Calu3 (cell line): ENCODE measurements around the gene SLC4A4. TPM values are rescaled to one million over a fixed set of nuclear protein-coding genes. Genes with fewer than 3 reads are reported as not detected.

Experiments used
- BruUV-seq: library from RNA; stranded (reverse); fragments of 400-500 nt; replicated peaks from 2 replicates; lab custom pipeline; 2021; lab: Mats Ljungman, UMichigan
- CTCF ChIA-PET: fragments of 300-600 bp; sonication (Branson Sonifier 250); formaldehyde crosslinking; loops from one replicate; lab custom pipeline; 2022; ENCODE audit warnings: antibody characterized with exemption; lab: Charles Lee
- DNase-seq: peaks from one replicate; pipeline ENCODE4 v3.0.0; 2022
- H3K27ac Mint-ChIP-seq: one replicate; pipeline ENCODE4 v1.8.0; 2022; ENCODE audit warnings: mixed read lengths; ENCODE audit not compliant: unreplicated experiment
- H3K27me3 Mint-ChIP-seq: one replicate; pipeline ENCODE4 v1.8.0; 2022; ENCODE audit warnings: mixed read lengths; ENCODE audit not compliant: unreplicated experiment
- H3K36me3 Mint-ChIP-seq: one replicate; pipeline ENCODE4 v1.8.0; 2022; ENCODE audit warnings: mild to moderate bottlenecking, moderate library complexity, mixed read lengths; ENCODE audit not compliant: insufficient read depth, unreplicated experiment
- H3K4me1 Mint-ChIP-seq: one replicate; pipeline ENCODE4 v1.8.0; 2022; ENCODE audit warnings: mild to moderate bottlenecking, low read depth, mixed read lengths; ENCODE audit not compliant: unreplicated experiment
- H3K4me3 Mint-ChIP-seq: one replicate; pipeline ENCODE4 v1.8.0; 2022; ENCODE audit warnings: mild to moderate bottlenecking, low read depth, moderate library complexity, mixed read lengths; ENCODE audit not compliant: unreplicated experiment
- H3K9me3 Mint-ChIP-seq: one replicate; pipeline ENCODE4 v1.8.0; 2022; ENCODE audit warnings: low read depth, mixed read lengths; ENCODE audit not compliant: unreplicated experiment
- CTCF ChIP-seq: fragments of 200-600 bp; IDR thresholded peaks from one replicate; pipeline ENCODE4 v1.8.0; 2022; ENCODE audit warnings: antibody characterized with exemption; ENCODE audit not compliant: unreplicated experiment
- intact Hi-C: fragments of 100-400 bp; cut with micrococcal nuclease; formaldehyde crosslinking; loops from one replicate; pipeline ENCODE4 v1.10.0; 2022; ENCODE audit not compliant: unreplicated experiment
- total RNA-seq: library from RNA; stranded (reverse); gene quantifications from 2 replicates; pipeline ENCODE4 v1.2.3, GENCODE V29; 2022

SLC4A4 gene
- total RNA-seq, 1 experiment from 2014 or later, result 14.6 TPM

GRCh38 chr4:71389149-71389827 lies 50.5 kb downstream of the SLC4A4 start:
- peaks cover 10% of the 10 kb centered on the region for H3K4me1 Mint-ChIP-seq
- H3K27ac Mint-ChIP-seq, result peak overlapping the region; percentile 5

GRCh38 chr4:71392109-71392508 lies 53.3 kb downstream of the SLC4A4 start:
- no TSS peak for BruUV-seq
- intact Hi-C loops, result no loop called here
- no peaks in the 10 kb centered on the region for H3K27me3 Mint-ChIP-seq
- H3K4me3 Mint-ChIP-seq, result no peak overlapping the region
- no peaks in the 10 kb centered on the region for H3K36me3 Mint-ChIP-seq
- H3K27ac Mint-ChIP-seq, result no peak overlapping the region
- H3K4me1 Mint-ChIP-seq, result peaks cover 10% of the 10 kb centered on the region
- CTCF ChIA-PET, result no interaction called here
- DNase-seq, result no peak
- no peak for TF ChIP-seq CTCF
- H3K9me3 Mint-ChIP-seq, result no peaks in the 10 kb centered on the region

More at GRCh38 chr4:71389149-71389827, 50.5 kb downstream of the SLC4A4 start:
- no peak for TF ChIP-seq CTCF
- no peak for DNase-seq
- Mint-ChIP-seq H3K36me3 (no peaks in the 10 kb centered on the region), H3K9me3 (no peaks in the 10 kb centered on the region), H3K27me3 (no peaks in the 10 kb centered on the region), H3K4me3 (no peak overlapping the region)
- intact Hi-C loops, result no loop called here
- CTCF ChIA-PET, result no interaction called here
- no TSS peak for BruUV-seq

- intact Hi-C loops, result no loop called here
- TF ChIP-seq CTCF, result no peak
- no peak for DNase-seq
- Mint-ChIP-seq H3K36me3 (no peaks in the 10 kb centered on the region), H3K4me3 (no peak overlapping the region), H3K4me1 (no peaks in the 10 kb centered on the region), H3K9me3 (no peaks in the 10 kb centered on the region), H3K27me3 (no peaks in the 10 kb centered on the region), H3K27ac (no peak overlapping the region)
- BruUV-seq, result no TSS peak
- CTCF ChIA-PET, result no interaction called here
Observed at GRCh38 chr4:71396382-71396781, 57.6 kb downstream of the SLC4A4 start.

GRCh38 chr4:71400810-71401209 lies 62.0 kb downstream of the SLC4A4 start:
- H3K9me3 Mint-ChIP-seq, result no peaks in the 10 kb centered on the region
- no peaks in the 10 kb centered on the region for H3K4me1 Mint-ChIP-seq
- DNase-seq, result no peak
- H3K27ac Mint-ChIP-seq, result no peak overlapping the region
- H3K36me3 Mint-ChIP-seq, result no peaks in the 10 kb centered on the region
- no peak for TF ChIP-seq CTCF
- CTCF ChIA-PET, result no interaction called here
- no peak overlapping the region for H3K4me3 Mint-ChIP-seq
- no peaks in the 10 kb centered on the region for H3K27me3 Mint-ChIP-seq
- no TSS peak for BruUV-seq
- intact Hi-C loops, result no loop called here
